HepG2 (cell line): ENCODE data around the gene ZNF669. TPM values are rescaled to one million over a fixed set of nuclear protein-coding genes. Genes with fewer than 3 reads are reported as not detected.
A peak's percentile ranks its signal among the peaks of the same experiment; 100 is the strongest.

Experiments
- ARID2 ChIP-seq: sonication (generic); formaldehyde crosslinking; IDR thresholded peaks from 2 replicates; pipeline ENCODE4 v1.8.1; 2022; ENCODE audit warnings: mild to moderate bottlenecking, missing genetic modification reagents, borderline replicate concordance
- ATRX ChIP-seq: sonication (generic); formaldehyde crosslinking; IDR thresholded peaks from 2 replicates; pipeline ENCODE4 v1.4.0; 2020; ENCODE audit warnings: missing genetic modification reagents, borderline replicate concordance
- EHMT2 ChIP-seq: fragments of 200-600 bp; sonication (generic); IDR thresholded peaks from 2 replicates; pipeline ENCODE4 v1.7.0; 2017; ENCODE audit warnings: antibody characterized with exemption, low read depth, low read length, borderline replicate concordance
- MEIS2 ChIP-seq: sonication (generic); formaldehyde crosslinking; IDR thresholded peaks from 2 replicates; pipeline ENCODE4 v1.9.0; 2021; ENCODE audit warnings: mild to moderate bottlenecking, missing genetic modification reagents
- NFIB ChIP-seq: sonication (generic); formaldehyde crosslinking; IDR thresholded peaks from 2 replicates; pipeline ENCODE4 v1.9.0; 2021; ENCODE audit warnings: missing genetic modification reagents, mild to moderate bottlenecking, borderline replicate concordance
- NFKBIZ ChIP-seq: IDR thresholded peaks from 2 replicates; pipeline ENCODE4 v1.6.1; 2018; ENCODE audit warnings: missing genetic modification reagents, missing compliant biosample characterization
- NR2F2 ChIP-seq: IDR thresholded peaks from 2 replicates; pipeline ENCODE4 v1.6.1; 2012; ENCODE audit warnings: low read depth, inconsistent platforms, borderline replicate concordance
- RFX1 ChIP-seq: fragments of 450-650 bp; IDR thresholded peaks from 2 replicates; pipeline ENCODE4 v1.6.1; 2017
- RFXAP ChIP-seq: sonication (generic); formaldehyde crosslinking; IDR thresholded peaks from 2 replicates; pipeline ENCODE4 v1.4.0; 2020; ENCODE audit warnings: missing genetic modification reagents, borderline replicate concordance
- SMAD3 ChIP-seq: sonication (generic); formaldehyde crosslinking; IDR thresholded peaks from 2 replicates; pipeline ENCODE4 v1.4.0; 2020; ENCODE audit warnings: missing genetic modification reagents
- SMAD9 ChIP-seq: sonication (generic); formaldehyde crosslinking; IDR thresholded peaks from 2 replicates; pipeline ENCODE4 v1.5.1; 2020; ENCODE audit warnings: mild to moderate bottlenecking, missing genetic modification reagents
- TFDP1 ChIP-seq: IDR thresholded peaks from 2 replicates; pipeline ENCODE4 v1.6.1; 2016; ENCODE audit warnings: missing compliant biosample characterization, missing genetic modification reagents, borderline replicate concordance
- TMF1 ChIP-seq: sonication (generic); formaldehyde crosslinking; IDR thresholded peaks from 2 replicates; pipeline ENCODE4 v1.8.1; 2022; ENCODE audit warnings: low read depth, missing genetic modification reagents
- YEATS2 ChIP-seq: sonication (generic); formaldehyde crosslinking; IDR thresholded peaks from 2 replicates; pipeline ENCODE4 v1.4.0; 2020; ENCODE audit warnings: missing genetic modification reagents, borderline replicate concordance
- ZBTB4 ChIP-seq: sonication (generic); formaldehyde crosslinking; IDR thresholded peaks from 2 replicates; pipeline ENCODE4 v1.4.0; 2020; ENCODE audit warnings: missing genetic modification reagents, mild to moderate bottlenecking, borderline replicate concordance
- ZMAT3 ChIP-seq: sonication (generic); formaldehyde crosslinking; conservative IDR thresholded peaks from 2 replicates; pipeline ENCODE4 v1.7.0; 2021; ENCODE audit warnings: missing genetic modification reagents
- ZNF3 ChIP-seq: IDR thresholded peaks from 2 replicates; pipeline ENCODE4 v1.7.0; 2017; ENCODE audit warnings: inconsistent platforms
- ZNF432 ChIP-seq: sonication (generic); formaldehyde crosslinking; IDR thresholded peaks from 2 replicates; pipeline ENCODE4 v1.5.0; 2020; ENCODE audit warnings: missing genetic modification reagents, mild to moderate bottlenecking, borderline replicate concordance
- ZNF512 ChIP-seq: sonication (generic); formaldehyde crosslinking; IDR thresholded peaks from 2 replicates; pipeline ENCODE4 v1.4.0; 2020; ENCODE audit warnings: mild to moderate bottlenecking, missing genetic modification reagents
- ZNF652 ChIP-seq: IDR thresholded peaks from 2 replicates; pipeline ENCODE4 v1.6.1; 2016; ENCODE audit warnings: low read depth, borderline replicate concordance
- ZNF703 ChIP-seq: sonication (generic); formaldehyde crosslinking; IDR thresholded peaks from 2 replicates; pipeline ENCODE4 v1.5.1; 2020; ENCODE audit warnings: missing genetic modification reagents, mild to moderate bottlenecking, moderate library complexity, borderline replicate concordance
- ZNF737 ChIP-seq: sonication (generic); formaldehyde crosslinking; IDR thresholded peaks from 2 replicates; pipeline ENCODE4 v1.5.0; 2020; ENCODE audit warnings: missing genetic modification reagents, mild to moderate bottlenecking, borderline replicate concordance
- ZNF746 ChIP-seq: sonication (generic); formaldehyde crosslinking; IDR thresholded peaks from 2 replicates; pipeline ENCODE4 v1.8.0; 2022; ENCODE audit warnings: mild to moderate bottlenecking, missing genetic modification reagents
- ZSCAN21 ChIP-seq: sonication (generic); formaldehyde crosslinking; IDR thresholded peaks from 2 replicates; pipeline ENCODE4 v1.8.0; 2022; ENCODE audit warnings: mild to moderate bottlenecking, missing genetic modification reagents, moderate library complexity, borderline replicate concordance
- ZZZ3 ChIP-seq: sonication (generic); formaldehyde crosslinking; IDR thresholded peaks from 2 replicates; pipeline ENCODE4 v1.4.0; 2020; ENCODE audit warnings: missing genetic modification reagents, mild to moderate bottlenecking, borderline replicate concordance
- polyA plus RNA-seq, 8 experiments: library from polyadenylated mRNA; depleted of rRNA in 3 of 8; stranded (reverse) in 7 of 8; unstranded in 1 of 8; fragments of >200 nt; fragmentation: Illumina TruSeq in 4 of 8; extraction: Trizol in 4 of 8; gene quantifications; 2 replicates each; pipeline versions ENCODE4 v1.2.1 to v1.2.3, GENCODE V29; 2011 to 2016; ENCODE audit warnings: low read depth in 4 of 8, missing spikeins in 1 of 8, mixed read lengths in 1 of 8; ENCODE audit not compliant: insufficient read depth in 1 of 8
- total RNA-seq, 5 experiments: library from RNA; depleted of rRNA; stranded (reverse); fragments of >200 nt; fragmentation: Illumina TruSeq; extraction: Trizol; gene quantifications; 2 replicates each; pipeline ENCODE4 v1.2.3, GENCODE V29; 2016; ENCODE audit warnings: low read depth in 1 of 5

The ZNF669 gene
- total and polyA plus RNA-seq, 2 of the 13 experiments (the other 11 are each of a cell fraction or from before 2014, with no cell fraction given): 3.1 to 14.6 TPM

GRCh38 chr1:247103859-247104591, at the start of gene ZNF669 (continued):
- TF ChIP-seq ZNF512 (CRISPR knock-in tag): no peak
- TF ChIP-seq ZNF432 (CRISPR knock-in tag): no peak
- TF ChIP-seq ZMAT3: peak; percentile 58; the same call in 1 of the 2 replicates
- peak; percentile 68 for TF ChIP-seq TFDP1
- TF ChIP-seq EHMT2: no peak
- peak; percentile 82; the same call in 1 of the 2 replicates for TF ChIP-seq ARID2
- no peak for TF ChIP-seq NFIB
- no peak for TF ChIP-seq ZNF746 (CRISPR knock-in tag)
- TF ChIP-seq ATRX (CRISPR knock-in tag): no peak
- TF ChIP-seq SMAD9 (CRISPR knock-in tag): no peak
- peak; percentile 76 for TF ChIP-seq YEATS2 (CRISPR knock-in tag)
- TF ChIP-seq ZNF652 (CRISPR knock-in tag): no peak; the same call in 1 of the 2 replicates
- TF ChIP-seq ZNF3 (CRISPR knock-in tag): peak; percentile 21; the same call in 1 of the 2 replicates
- no peak for TF ChIP-seq ZBTB4 (CRISPR knock-in tag)
- TF ChIP-seq TMF1: peak; percentile 60; the same call in 1 of the 2 replicates
- 0 out of 2 replicates have a peak, but pooled peaks have one; percentile 23 for TF ChIP-seq RFXAP (CRISPR knock-in tag)
- TF ChIP-seq ZZZ3 (CRISPR knock-in tag): 0 out of 2 replicates have a peak, but pooled peaks have one; percentile 57
- no peak for TF ChIP-seq NFKBIZ (CRISPR knock-in tag)
- no peak for TF ChIP-seq RFX1
- peak; percentile 80; the same call in 1 of the 2 replicates for TF ChIP-seq MEIS2 (CRISPR knock-in tag)
- TF ChIP-seq ZNF737: no peak; the same call in 1 of the 2 replicates
- TF ChIP-seq SMAD3: no peak
- 0 out of 2 replicates have a peak, but pooled peaks have one; percentile 47 for TF ChIP-seq ZSCAN21 (CRISPR knock-in tag)
- TF ChIP-seq ZNF703 (CRISPR knock-in tag): peak; percentile 25; the same call in 1 of the 2 replicates
- peak; percentile 40; the same call in 1 of the 2 replicates for TF ChIP-seq NR2F2
